GM12878 (cell line): ENCODE data around the gene VGLL4. TPM values are rescaled to one million over a fixed set of nuclear protein-coding genes. Genes with fewer than 3 reads are reported as not detected.

Source experiments
- ATAC-seq: fragments of 200-7000 bp; cut with Tn5 transposase; 3 replicates; pipeline ENCODE4 v1.9.1; 2020; ENCODE audit warnings: mild to moderate bottlenecking, moderate library complexity
- BruUV-seq: library from RNA; stranded (reverse); fragments of 400-500 nt; replicated peaks from 2 replicates; lab custom pipeline; 2021; lab: Mats Ljungman, UMichigan
- CTCF ChIA-PET: fragments of 300-600 bp; sonication (Branson Sonifier 250); formaldehyde crosslinking; extraction: SDS; loops from one replicate; lab custom pipeline; 2021; ENCODE audit warnings: inconsistent platforms; lab: Yijun Ruan, JAX
- POLR2A ChIA-PET: fragments of 350-600 bp; formaldehyde crosslinking; extraction: SDS; loops from one replicate; lab custom pipeline; 2021; ENCODE audit warnings: inconsistent platforms; lab: Charles Lee
- RAD21 ChIA-PET: fragments of 300-600 bp; sonication (Branson Sonifier 250); formaldehyde crosslinking; loops from one replicate; lab custom pipeline; 2023; ENCODE audit warnings: antibody characterized with exemption; ENCODE audit not compliant: unreplicated experiment; lab: Charles Lee
- SMC1A ChIA-PET: fragments of 300-600 bp; sonication (Branson Sonifier 250); formaldehyde crosslinking; loops from one replicate; lab custom pipeline; 2023; ENCODE audit not compliant: unreplicated experiment, uncharacterized antibody; lab: Charles Lee
- DNase-seq: peaks from one replicate; pipeline ENCODE4 v3.0.0-alpha.2; 2011; ENCODE audit warnings: low read depth, low spot score
- FAIRE-seq: peaks from 3 replicates; lab custom pipeline; 2011; peaks lifted over from hg19 to GRCh38; lab: Jason Lieb, UNC
- H2AFZ ChIP-seq: 2 replicates; pipeline ENCODE4 v1.6.0; 2011; ENCODE audit warnings: low read depth, low read length, control low read depth; ENCODE audit not compliant: control insufficient read depth
- H3K27ac ChIP-seq: 2 replicates; pipeline ENCODE4 v1.5.1; 2011; ENCODE audit warnings: control low read depth; ENCODE audit not compliant: control insufficient read depth, insufficient read depth
- H3K27me3 ChIP-seq, 2 experiments: replicated peaks in 1 of 2; 2 replicates each; pipeline versions ENCODE4 v1.6.0 to v1.6.1; 2011; ENCODE audit warnings: low read length in 1 of 2; ENCODE audit not compliant: control insufficient read depth in 2 of 2, insufficient read depth in 2 of 2
- H3K36me3 ChIP-seq, 2 experiments: 2 replicates each; pipeline ENCODE4 v1.5.1; 2011; ENCODE audit warnings: low read length in 1 of 2; ENCODE audit not compliant: control insufficient read depth in 2 of 2, insufficient read depth in 2 of 2
- H3K4me1 ChIP-seq: 2 replicates; pipeline ENCODE4 v1.6.1; 2011; ENCODE audit warnings: mild to moderate bottlenecking, low read length, moderate library complexity, mixed read lengths; ENCODE audit not compliant: control insufficient read depth, insufficient read depth
- H3K4me2 ChIP-seq: 2 replicates; pipeline ENCODE4 v1.6.0; 2011; ENCODE audit warnings: control low read depth; ENCODE audit not compliant: control insufficient read depth, insufficient read depth
- H3K4me3 ChIP-seq: fragments of 200-600 bp; sonication (generic); 2 replicates; pipeline ENCODE4 v1.5.1; 2016
- H3K79me2 ChIP-seq: 2 replicates; pipeline ENCODE4 v1.6.0; 2011; ENCODE audit warnings: low read length; ENCODE audit not compliant: control insufficient read depth, insufficient read depth
- H3K9ac ChIP-seq: 2 replicates; pipeline ENCODE4 v1.8.0; 2011; ENCODE audit warnings: low read length, control low read depth, mixed read lengths; ENCODE audit not compliant: control insufficient read depth, insufficient read depth
- H3K9me3 ChIP-seq: replicated peaks from 3 replicates; pipeline ENCODE4 v1.5.1; 2011; ENCODE audit warnings: mild to moderate bottlenecking, low read length; ENCODE audit not compliant: control insufficient read depth, insufficient read depth
- H4K20me1 ChIP-seq: 2 replicates; pipeline ENCODE4 v1.6.0; 2011; ENCODE audit not compliant: control insufficient read depth, insufficient read depth
- CREB1 ChIP-seq: IDR thresholded peaks from 2 replicates; pipeline ENCODE4 v1.6.1; 2012; ENCODE audit warnings: low read depth, mild to moderate bottlenecking, inconsistent platforms
- HCFC1 ChIP-seq: fragments of 150-350 bp; IDR thresholded peaks from 2 replicates; pipeline ENCODE4 v1.6.1; 2014; ENCODE audit warnings: low read length
- HDGF ChIP-seq: fragments of 450-650 bp; IDR thresholded peaks from 2 replicates; pipeline ENCODE4 v1.6.1; 2016; ENCODE audit warnings: antibody characterized with exemption
- IKZF2 ChIP-seq, 2 experiments: fragments of 450-650 bp; IDR thresholded peaks; 2 replicates each; pipeline ENCODE4 v1.6.1; 2017; ENCODE audit warnings: mild to moderate bottlenecking in 2 of 2, moderate library complexity in 2 of 2
- MTA2 ChIP-seq: fragments of 450-650 bp; IDR thresholded peaks from 2 replicates; pipeline ENCODE4 v1.6.1; 2016; ENCODE audit warnings: low read depth, mild to moderate bottlenecking, moderate library complexity
- PAX5 ChIP-seq: IDR thresholded peaks from 2 replicates; pipeline ENCODE4 v1.6.1; 2011; ENCODE audit warnings: low read depth, low read length, borderline replicate concordance
- RBBP5 ChIP-seq: fragments of 200-600 bp; sonication (generic); conservative IDR thresholded peaks from 2 replicates; pipeline ENCODE4 v1.6.1; 2016
- STAT1 ChIP-seq: fragments of 450-650 bp; conservative IDR thresholded peaks from 2 replicates; pipeline ENCODE4 v1.6.1; 2014; ENCODE audit warnings: antibody characterized with exemption, mild to moderate bottlenecking
- WRNIP1 ChIP-seq: IDR thresholded peaks from 2 replicates; pipeline ENCODE4 v1.6.1; 2011; ENCODE audit warnings: low read depth, low read length, improper control_type of control experiment, borderline replicate concordance
- ZBED1 ChIP-seq: IDR thresholded peaks from 2 replicates; pipeline ENCODE4 v1.6.1; 2016; ENCODE audit warnings: borderline replicate concordance
- WGBS: methylation state at CpG from one replicate; pipeline ENCODE4 v1.1.6; 2016; ENCODE audit warnings: low lambda C conversion rate; ENCODE audit not compliant: insufficient replicate concordance, insufficient coverage; ENCODE audit errors: missing lambda C conversion rate; 5-methylcytosine and 5-hydroxymethylcytosine counted together
- in situ Hi-C: fragments of 300-500 bp; cut with MboI; formaldehyde crosslinking; loops from 9 replicates; pipeline ENCODE4 v1.14.3; 2018; ENCODE audit warnings: mixed read lengths
- intact Hi-C: fragments of 100-400 bp; cut with micrococcal nuclease; formaldehyde crosslinking; loops from one replicate; pipeline ENCODE4 v1.14.2; 2022; ENCODE audit not compliant: unreplicated experiment
- polyA plus RNA-seq, 11 experiments: library from polyadenylated mRNA; depleted of rRNA in 4 of 11; unstranded in 6 of 11; stranded (reverse) in 5 of 11; fragments of >200 nt; fragmentation: Nextera tagmentation in 4 of 11; fragmentation: Illumina TruSeq in 1 of 11; extraction: Ambion mirVana in 4 of 11; extraction: Trizol in 1 of 11; gene quantifications; 1 replicate in 1 of 11; 2 replicates in 10 of 11; pipeline versions ENCODE4 v1.2.1 to v1.2.3, GENCODE V29; 2011 to 2016; ENCODE audit warnings: inconsistent platforms in 2 of 11, missing spikeins in 2 of 11, low read depth in 1 of 11
- total RNA-seq, 4 experiments: library from RNA; depleted of rRNA in 3 of 4; stranded (reverse); fragments of >200 nt in 3 of 4; fragmentation: Illumina TruSeq in 1 of 4; extraction: Trizol in 1 of 4; gene quantifications; 2 replicates each; pipeline versions ENCODE4 v1.2.1 to v1.2.3, GENCODE V29; 2013 to 2021
- TF ChIP-seq, protein P1 (sequence below): IDR thresholded peaks from 2 replicates; pipeline ENCODE4 v1.6.1; 2011; ENCODE audit warnings: mild to moderate bottlenecking, low read depth, low read length, moderate library complexity; ENCODE audit not compliant: insufficient replicate concordance

VGLL4 gene
- total and polyA plus RNA-seq, 10 of the 15 experiments (the other 5 are each of a cell fraction or from before 2014, with no cell fraction given): 0.44 to 38.1 (median 16.1) TPM

DNA sequence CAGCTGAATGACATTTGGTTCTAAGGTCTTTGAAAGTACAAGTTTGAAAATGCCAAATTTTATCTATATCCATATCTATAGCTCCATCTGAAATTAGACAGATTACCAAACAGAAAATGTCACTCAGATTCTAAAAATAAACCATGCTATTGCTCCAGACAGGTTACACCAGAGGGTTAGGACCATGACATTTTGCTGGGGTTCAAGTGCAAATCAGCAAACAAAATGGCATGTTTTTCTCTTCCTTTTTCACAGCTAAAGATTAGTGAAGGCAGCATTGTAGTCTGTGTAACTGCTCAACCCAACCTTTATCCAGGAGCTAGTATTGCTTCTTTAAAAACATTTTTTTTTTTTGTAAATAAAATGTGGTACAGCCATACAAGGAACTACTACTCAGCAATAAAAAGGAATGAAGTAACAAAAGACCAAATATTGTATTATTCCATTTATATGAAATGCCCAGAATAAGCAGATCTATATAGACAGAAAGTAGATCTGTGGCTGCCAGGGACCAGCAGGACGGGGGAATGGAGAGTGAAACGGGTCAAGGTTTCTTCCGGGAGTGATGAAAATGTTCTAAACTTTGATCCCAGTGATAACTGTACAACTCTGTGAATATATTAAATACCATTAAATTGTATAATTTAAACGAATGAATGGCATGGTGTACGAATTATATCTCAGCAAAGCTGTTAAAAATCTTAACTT, 18.2 kb downstream of the VGLL4 start:
- ChIA-PET POLR2A (interaction anchor here (0.5 to 3.6 kb wide), 11 partner anchors 10 to 335 kb away, joined by 3 to 19 read pairs (median 4); partner anchors contain the start of gene VGLL4), SMC1A (interaction anchor here (0.8 to 5.8 kb wide), 14 partner anchors 8 to 247 kb away, joined by 3 to 55 read pairs (median 6); partner anchors contain the start of gene VGLL4), RAD21 (interaction anchor here (0.7 to 2.2 kb wide), 8 partner anchors 11 to 160 kb away, joined by 3 to 8 read pairs (median 6); partner anchors contain the start of gene VGLL4), CTCF (interaction anchor here (0.7 to 2.9 kb wide), 9 partner anchors 10 to 91 kb away, joined by 3 to 9 read pairs (median 4); no protein-coding TSS in a partner anchor)
- peaks cover 31% of the 10 kb centered on the region for H3K4me1 ChIP-seq
- peak overlapping the region; percentile 44 for H3K27ac ChIP-seq
- no peak for FAIRE-seq
- no peak overlapping the region; the same call in 1 of the 2 replicates for H3K4me3 ChIP-seq
- H3K4me2 ChIP-seq: peak overlapping the region; percentile 61
- intact Hi-C loops (loop anchor here (2.0 kb wide), 1 partner anchor 23 kb away; no protein-coding TSS in a partner anchor), in situ Hi-C loops (no loop called here)
- H3K27me3 ChIP-seq: no peaks in the 10 kb centered on the region
- ATAC-seq: no peak
- peaks cover 92% of the 10 kb centered on the region for H3K79me2 ChIP-seq
- H2AFZ ChIP-seq: no peak overlapping the region
- H3K9ac ChIP-seq: no peak overlapping the region
- no peaks in the 10 kb centered on the region; a peak in 1 of 4 replicates for H3K36me3 ChIP-seq
- 24% methylated on average over 5 of the region's 5 CpGs for WGBS
- BruUV-seq: no TSS peak
- H4K20me1 ChIP-seq: no peaks in the 10 kb centered on the region; the same call in 1 of the 2 replicates
- DNase-seq: no peak
- TF ChIP-seq MTA2: no peak
- no peak for TF ChIP-seq HDGF
- TF ChIP-seq CREB1: no peak
- no peak for TF ChIP-seq PAX5
- no peak for TF ChIP-seq RBBP5
- TF ChIP-seq WRNIP1: no peak
- no peak for TF ChIP-seq STAT1
- TF ChIP-seq HCFC1: no peak
- no peak for TF ChIP-seq ZBED1
- TF ChIP-seq, protein P1, sequence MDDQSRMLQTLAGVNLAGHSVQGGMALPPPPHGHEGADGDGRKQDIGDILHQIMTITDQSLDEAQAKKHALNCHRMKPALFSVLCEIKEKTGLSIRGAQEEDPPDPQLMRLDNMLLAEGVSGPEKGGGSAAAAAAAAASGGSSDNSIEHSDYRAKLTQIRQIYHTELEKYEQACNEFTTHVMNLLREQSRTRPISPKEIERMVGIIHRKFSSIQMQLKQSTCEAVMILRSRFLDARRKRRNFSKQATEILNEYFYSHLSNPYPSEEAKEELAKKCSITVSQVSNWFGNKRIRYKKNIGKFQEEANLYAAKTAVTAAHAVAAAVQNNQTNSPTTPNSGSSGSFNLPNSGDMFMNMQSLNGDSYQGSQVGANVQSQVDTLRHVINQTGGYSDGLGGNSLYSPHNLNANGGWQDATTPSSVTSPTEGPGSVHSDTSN: no peak
- TF ChIP-seq IKZF2 (IDR thresholded peaks at IDR 0.05): no peak
- H3K9me3 ChIP-seq: peaks cover 2% of the 10 kb centered on the region; the same call in 1 of the 3 replicates
